Germinal center (tissue), 1 donor: Measurements from ENCODE around the gene AGMO.

Source experiments
- DNase-seq: peaks from one replicate; pipeline ENCODE4 v3.0.0; 2012; ENCODE audit warnings: mixed read lengths, low spot score

AGMO gene

GRCh38 chr7:15561835-15562234, at the start of gene AGMO:
Gene AGMO, minus strand, starts transcription at chr7:15562015.
- no peak for DNase-seq

- DNase-seq = no peak
These were observed 48.7 kb upstream of the AGMO start for GRCh38 chr7:15610503-15610902.

- DNase-seq = no peak
These were observed 47.5 kb upstream of the AGMO start for GRCh38 chr7:15609287-15609686.

- no peak for DNase-seq
These were observed 45.9 kb upstream of the AGMO start for GRCh38 chr7:15607529-15608210.

- DNase-seq = no peak
These were observed 44.7 kb upstream of the AGMO start for GRCh38 chr7:15606561-15606960.

- DNase-seq = no peak
These were observed 42.4 kb upstream of the AGMO start for GRCh38 chr7:15604166-15604565.

GRCh38 chr7:15603124-15603523, 41.3 kb upstream of the AGMO start:
- DNase-seq = no peak

- no peak for DNase-seq
These were observed 40.4 kb upstream of the AGMO start for GRCh38 chr7:15602236-15602635.

- no peak for DNase-seq
These were observed 39.4 kb upstream of the AGMO start for GRCh38 chr7:15601175-15601574.

GRCh38 chr7:15600298-15600697, 38.5 kb upstream of the AGMO start:
- no peak for DNase-seq

GRCh38 chr7:15594461-15594860, 32.6 kb upstream of the AGMO start:
- no peak for DNase-seq

- no peak for DNase-seq
These were observed 31.6 kb upstream of the AGMO start for GRCh38 chr7:15593382-15593781.

GRCh38 chr7:15586266-15586665, 24.5 kb upstream of the AGMO start:
- no peak for DNase-seq

- no peak for DNase-seq
These were observed 22.8 kb upstream of the AGMO start for GRCh38 chr7:15584575-15584974.

- DNase-seq = no peak
These were observed 21.0 kb upstream of the AGMO start for GRCh38 chr7:15582773-15583172.

GRCh38 chr7:15581352-15581951, 19.6 kb upstream of the AGMO start:
- DNase-seq = no peak

- DNase-seq = no peak
These were observed 19.0 kb upstream of the AGMO start for GRCh38 chr7:15580604-15581351.

- no peak for DNase-seq
These were observed 15.8 kb upstream of the AGMO start for GRCh38 chr7:15577600-15577999.

GRCh38 chr7:15571301-15571878, 9.6 kb upstream of the AGMO start:
- no peak for DNase-seq

GRCh38 chr7:15567652-15568051, 5.8 kb upstream of the AGMO start:
- no peak for DNase-seq

GRCh38 chr7:15567036-15567435, 5.2 kb upstream of the AGMO start:
- no peak for DNase-seq

GRCh38 chr7:15566476-15566875, 4.7 kb upstream of the AGMO start:
- DNase-seq = no peak

GRCh38 chr7:15560968-15561367, 847 bp downstream of the AGMO start:
- no peak for DNase-seq
